Measurements from ENCODE around the gene ADH5. TPM values are rescaled to one million over a fixed set of nuclear protein-coding genes. Genes with fewer than 3 reads are reported as not detected.

Gene ADH5
- total RNA-seq, 1 experiment from 2014 or later = 223 TPM

DNA sequence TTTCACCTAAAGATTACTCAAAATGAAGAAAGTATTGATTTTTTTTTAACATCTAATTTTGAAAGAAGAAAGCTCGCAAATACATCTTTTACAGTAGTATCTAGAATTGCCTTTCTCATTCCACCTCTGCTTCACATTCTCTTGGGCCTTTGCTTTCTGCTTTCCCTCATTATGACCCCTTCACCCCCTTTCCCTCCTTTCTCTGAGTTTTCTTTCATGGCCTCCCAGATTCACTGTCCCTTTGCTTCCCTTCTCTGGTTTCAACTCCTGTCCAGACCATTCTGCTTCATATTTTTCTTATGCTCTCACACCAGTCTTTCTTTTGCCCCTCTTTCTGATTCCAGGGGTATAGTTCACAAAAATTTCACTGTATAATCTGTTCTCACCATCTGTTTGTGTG, 29.0 kb downstream of the ADH5 start:
- Histone ChIP-seq H3K27ac (ENCODE audit: low read depth, low read length, poor library complexity, severe bottlenecking) (peak overlapping the region; percentile 30), H3K9me3 (ENCODE audit: low read depth, low read length, poor library complexity, severe bottlenecking) (no peaks in the 10 kb centered on the region), H3K27me3 (replicated peaks; ENCODE audit: insufficient read depth, low read depth, low read length, poor library complexity) (no peaks in the 10 kb centered on the region), H3K4me1 (ENCODE audit: insufficient read depth, low read length, poor library complexity, severe bottlenecking) (peaks cover 10% of the 10 kb centered on the region), H3K36me3 (ENCODE audit: insufficient read depth, low read length, poor library complexity, severe bottlenecking) (peaks cover 32% of the 10 kb centered on the region), H3K4me3 (ENCODE audit: low read depth, low read length, poor library complexity, severe bottlenecking) (no peak overlapping the region)
- POLR2A ChIA-PET (ENCODE audit: low non-redundant PET) = no interaction called here
- CTCF ChIA-PET = no interaction called here
- DNase-seq (ENCODE audit: low spot score) = no peak
- intact Hi-C loops (cut with micrococcal nuclease; ENCODE audit: unreplicated experiment) = loop anchor here (10.0 kb wide), 2 partner anchors 115 to 315 kb away; no protein-coding TSS in a partner anchor
- TF ChIP-seq, protein P1, sequence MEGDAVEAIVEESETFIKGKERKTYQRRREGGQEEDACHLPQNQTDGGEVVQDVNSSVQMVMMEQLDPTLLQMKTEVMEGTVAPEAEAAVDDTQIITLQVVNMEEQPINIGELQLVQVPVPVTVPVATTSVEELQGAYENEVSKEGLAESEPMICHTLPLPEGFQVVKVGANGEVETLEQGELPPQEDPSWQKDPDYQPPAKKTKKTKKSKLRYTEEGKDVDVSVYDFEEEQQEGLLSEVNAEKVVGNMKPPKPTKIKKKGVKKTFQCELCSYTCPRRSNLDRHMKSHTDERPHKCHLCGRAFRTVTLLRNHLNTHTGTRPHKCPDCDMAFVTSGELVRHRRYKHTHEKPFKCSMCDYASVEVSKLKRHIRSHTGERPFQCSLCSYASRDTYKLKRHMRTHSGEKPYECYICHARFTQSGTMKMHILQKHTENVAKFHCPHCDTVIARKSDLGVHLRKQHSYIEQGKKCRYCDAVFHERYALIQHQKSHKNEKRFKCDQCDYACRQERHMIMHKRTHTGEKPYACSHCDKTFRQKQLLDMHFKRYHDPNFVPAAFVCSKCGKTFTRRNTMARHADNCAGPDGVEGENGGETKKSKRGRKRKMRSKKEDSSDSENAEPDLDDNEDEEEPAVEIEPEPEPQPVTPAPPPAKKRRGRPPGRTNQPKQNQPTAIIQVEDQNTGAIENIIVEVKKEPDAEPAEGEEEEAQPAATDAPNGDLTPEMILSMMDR (conservative IDR thresholded peaks at IDR 0.05; ENCODE audit: low read depth, low read length) = no peak
- TF ChIP-seq EZH2 (IDR thresholded peaks at IDR 0.05; ENCODE audit: borderline replicate concordance, low read depth, low read length, poor library complexity, severe bottlenecking) = no peak
- no TSS peak for BruUV-seq (replicated peaks)

DNA sequence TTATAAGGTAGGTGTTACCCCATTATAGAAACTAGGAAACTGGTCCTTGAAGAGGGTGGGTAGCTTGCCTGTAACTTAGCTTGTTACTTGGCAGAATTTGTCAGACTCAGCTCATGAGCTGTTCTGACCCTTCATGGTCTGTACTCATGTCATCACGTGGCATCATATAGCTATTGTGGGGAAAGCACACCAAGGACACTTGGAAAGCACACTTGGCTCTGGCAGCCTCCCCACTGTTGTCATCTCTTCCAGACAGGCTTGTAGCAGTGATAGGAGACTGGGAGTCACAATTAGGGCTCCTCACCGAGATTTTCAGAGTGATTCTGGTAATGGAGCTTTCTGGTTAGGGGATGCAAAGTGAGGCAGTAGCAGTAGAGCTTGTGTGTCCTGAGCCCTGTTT, 30.4 kb downstream of the ADH5 start:
- no TSS peak for BruUV-seq (replicated peaks)
- intact Hi-C loops (cut with micrococcal nuclease; ENCODE audit: unreplicated experiment) = loop anchor here (10.0 kb wide), 2 partner anchors 113 to 313 kb away; no protein-coding TSS in a partner anchor
- Histone ChIP-seq H3K9me3 (ENCODE audit: low read depth, low read length, poor library complexity, severe bottlenecking) (no peaks in the 10 kb centered on the region), H3K4me1 (ENCODE audit: insufficient read depth, low read length, poor library complexity, severe bottlenecking) (peaks cover 10% of the 10 kb centered on the region), H3K36me3 (ENCODE audit: insufficient read depth, low read length, poor library complexity, severe bottlenecking) (peaks cover 34% of the 10 kb centered on the region), H3K4me3 (ENCODE audit: low read depth, low read length, poor library complexity, severe bottlenecking) (no peak overlapping the region), H3K27ac (ENCODE audit: low read depth, low read length, poor library complexity, severe bottlenecking) (no peak overlapping the region), H3K27me3 (replicated peaks; ENCODE audit: insufficient read depth, low read depth, low read length, poor library complexity) (no peaks in the 10 kb centered on the region)
- ChIA-PET CTCF (no interaction called here), POLR2A (ENCODE audit: low non-redundant PET) (interaction anchor here (0.6 kb wide), 1 partner anchor 1219 kb away, joined by 4 read pairs; no protein-coding TSS in a partner anchor)
- no peak for DNase-seq (ENCODE audit: low spot score)
- TF ChIP-seq, protein P1 (conservative IDR thresholded peaks at IDR 0.05; ENCODE audit: low read depth, low read length) = no peak
- TF ChIP-seq EZH2 (IDR thresholded peaks at IDR 0.05; ENCODE audit: borderline replicate concordance, low read depth, low read length, poor library complexity, severe bottlenecking) = no peak

DNA sequence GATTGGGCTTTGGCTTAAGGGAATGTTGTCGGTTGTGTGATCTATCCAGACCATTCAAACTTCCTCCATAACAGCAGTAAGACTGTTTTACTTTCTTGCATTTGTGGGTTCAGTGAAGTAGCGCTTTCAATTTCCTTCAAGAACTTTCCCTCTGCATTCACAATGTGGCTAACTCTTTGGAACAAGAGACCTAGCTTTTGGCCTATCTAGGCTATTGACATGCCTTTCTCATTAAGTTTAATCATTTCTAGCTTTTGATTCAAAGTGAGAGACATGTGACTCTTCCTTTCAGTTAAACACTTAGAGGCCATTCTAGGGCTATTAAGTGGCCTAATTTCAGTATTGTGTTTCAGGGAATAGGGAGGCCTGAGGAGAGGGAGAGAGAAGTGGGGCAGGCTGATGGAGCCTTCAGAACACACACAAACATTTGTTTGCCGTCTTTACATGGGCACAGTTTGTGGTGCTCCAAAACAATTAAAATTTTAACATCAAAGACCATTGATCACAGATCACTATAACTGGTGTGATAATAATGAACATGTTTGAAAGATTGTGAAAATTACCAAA, 34.1 kb downstream of the ADH5 start:
- intact Hi-C loops (cut with micrococcal nuclease; ENCODE audit: unreplicated experiment) = loop anchor here (10.0 kb wide), 2 partner anchors 110 to 310 kb away; no protein-coding TSS in a partner anchor
- peaks cover 37% of the 10 kb centered on the region for H3K36me3 ChIP-seq (ENCODE audit: insufficient read depth, low read length, poor library complexity, severe bottlenecking)

More for the DNA sequence above, 34.1 kb downstream of the ADH5 start:
- Histone ChIP-seq H3K4me1 (ENCODE audit: insufficient read depth, low read length, poor library complexity, severe bottlenecking) (peaks cover 7% of the 10 kb centered on the region), H3K9me3 (ENCODE audit: low read depth, low read length, poor library complexity, severe bottlenecking) (no peaks in the 10 kb centered on the region), H3K27me3 (replicated peaks; ENCODE audit: insufficient read depth, low read depth, low read length, poor library complexity) (no peaks in the 10 kb centered on the region), H3K27ac (ENCODE audit: low read depth, low read length, poor library complexity, severe bottlenecking) (no peak overlapping the region), H3K4me3 (ENCODE audit: low read depth, low read length, poor library complexity, severe bottlenecking) (no peak overlapping the region)
- POLR2A ChIA-PET (ENCODE audit: low non-redundant PET) = interaction anchor here (0.7 kb wide), 1 partner anchor 20 kb away, joined by 3 read pairs; no protein-coding TSS in a partner anchor
- BruUV-seq (replicated peaks) = no TSS peak
- CTCF ChIA-PET = interaction anchor here (0.7 kb wide), 1 partner anchor 28 kb away, joined by 9 read pairs; no protein-coding TSS in a partner anchor
- DNase-seq (ENCODE audit: low spot score) = no peak
- no peak for TF ChIP-seq EZH2 (IDR thresholded peaks at IDR 0.05; ENCODE audit: borderline replicate concordance, low read depth, low read length, poor library complexity, severe bottlenecking)
- TF ChIP-seq, protein P1 (conservative IDR thresholded peaks at IDR 0.05; ENCODE audit: low read depth, low read length) = no peak
